H1 (cell line): ENCODE data around the gene DPYSL4. TPM values are rescaled to one million over a fixed set of nuclear protein-coding genes. Genes with fewer than 3 reads are reported as not detected.

Experiments used
- CTCF ChIA-PET: fragments of 300-600 bp; sonication (Branson Sonifier 250); formaldehyde crosslinking; loops from one replicate; lab custom pipeline; 2021; ENCODE audit not compliant: partially characterized antibody; lab: Charles Lee
- POLR2A ChIA-PET: fragments of 300-600 bp; sonication (Branson Sonifier 250); formaldehyde crosslinking; loops from one replicate; lab custom pipeline; 2021; ENCODE audit warnings: inconsistent platforms; ENCODE audit not compliant: partially characterized antibody; lab: Charles Lee
- DNase-seq, 2 experiments: peaks; one replicate each; pipeline versions ENCODE4 v3.0.0 to v3.0.0-alpha.2; 2010 to 2022; ENCODE audit warnings: low spot score in 2 of 2, low read depth in 1 of 2, mixed read lengths in 1 of 2
- FAIRE-seq: peaks from 2 replicates; lab custom pipeline; 2011; peaks lifted over from hg19 to GRCh38; lab: Jason Lieb, UNC
- H2AFZ ChIP-seq: 2 replicates; pipeline ENCODE4 v1.8.1; 2012; ENCODE audit warnings: low read length, inconsistent platforms
- H2AK5ac ChIP-seq: 2 replicates; pipeline ENCODE4 v1.6.1; 2013; ENCODE audit warnings: low read depth, low read length
- H2BK120ac ChIP-seq: replicated peaks from 2 replicates; pipeline ENCODE3; 2013; ENCODE audit warnings: low read depth, low read length, inconsistent platforms
- H2BK12ac ChIP-seq: 2 replicates; pipeline ENCODE4 v1.6.1; 2013; ENCODE audit warnings: low read depth, low read length
- H2BK15ac ChIP-seq: 2 replicates; pipeline ENCODE4 v1.6.1; 2013; ENCODE audit warnings: low read length
- H2BK20ac ChIP-seq: 2 replicates; pipeline ENCODE4 v1.6.1; 2013; ENCODE audit warnings: low read length
- H2BK5ac ChIP-seq: 2 replicates; pipeline ENCODE4 v1.6.1; 2013; ENCODE audit warnings: low read depth, low read length
- H3K14ac ChIP-seq: 2 replicates; pipeline ENCODE4 v1.6.1; 2013; ENCODE audit warnings: inconsistent platforms; ENCODE audit not compliant: insufficient read length
- H3K18ac ChIP-seq: 2 replicates; pipeline ENCODE4 v1.6.1; 2013; ENCODE audit warnings: low read length; ENCODE audit errors: extremely low read depth
- H3K23ac ChIP-seq: 2 replicates; pipeline ENCODE4 v1.6.1; 2013; ENCODE audit warnings: inconsistent platforms; ENCODE audit not compliant: insufficient read length
- H3K23me2 ChIP-seq: 2 replicates; pipeline ENCODE4 v1.6.1; 2013; ENCODE audit warnings: low read depth, low read length
- H3K27ac ChIP-seq: 2 replicates; pipeline ENCODE4 v1.6.1; 2011; ENCODE audit warnings: low read depth, low read length, inconsistent platforms
- H3K27me3 ChIP-seq, 4 experiments: replicated peaks in 1 of 4; 1 replicate in 1 of 4; 2 replicates in 3 of 4; pipeline versions ENCODE4 v1.6.1 to v1.8.1; 2011 to 2013; ENCODE audit warnings: low read length in 3 of 4, mild to moderate bottlenecking in 3 of 4, inconsistent platforms in 2 of 4, mixed read lengths in 2 of 4, moderate library complexity in 1 of 4; ENCODE audit not compliant: control insufficient read depth in 3 of 4, insufficient read depth in 3 of 4; ENCODE audit errors: extremely low read depth in 1 of 4
- H3K36me3 ChIP-seq, 4 experiments: 2 replicates each; pipeline versions ENCODE4 v1.6.1 to v1.8.1; 2011 to 2013; ENCODE audit warnings: mild to moderate bottlenecking in 4 of 4, low read length in 3 of 4, moderate library complexity in 2 of 4, control low read depth in 1 of 4, inconsistent platforms in 1 of 4; ENCODE audit not compliant: insufficient read depth in 4 of 4, control insufficient read depth in 2 of 4
- H3K4ac ChIP-seq: replicated peaks from 2 replicates; pipeline ENCODE3; 2013; ENCODE audit warnings: low read length, low read depth, mixed read lengths, inconsistent platforms; ENCODE audit not compliant: insufficient read length
- H3K4me1 ChIP-seq, 4 experiments: replicated peaks in 1 of 4; 1 replicate in 1 of 4; 2 replicates in 3 of 4; pipeline versions ENCODE4 v1.6.1 to v1.8.1; 2011 to 2013; ENCODE audit warnings: low read length in 3 of 4, inconsistent platforms in 2 of 4, mixed read lengths in 1 of 4; ENCODE audit not compliant: insufficient read depth in 4 of 4, control insufficient read depth in 3 of 4
- H3K4me2 ChIP-seq, 2 experiments: 2 replicates each; pipeline versions ENCODE4 v1.6.1 to v1.8.1; 2011 to 2013; ENCODE audit warnings: low read depth in 2 of 2, low read length in 2 of 2, control low read depth in 1 of 2, inconsistent platforms in 1 of 2, mild to moderate bottlenecking in 1 of 2; ENCODE audit not compliant: insufficient read depth in 1 of 2
- H3K4me3 ChIP-seq, 4 experiments: fragments of 200-600, 300-600 bp in 1 of 4; sonication (generic), shearing (Covaris generic), sonication (Bioruptor Twin) in 1 of 4; 2 replicates each; pipeline versions ENCODE4 v1.5.1 to v1.8.1; 2011 to 2016; ENCODE audit warnings: low read length in 4 of 4, low read depth in 3 of 4, control low read depth in 2 of 4, inconsistent platforms in 2 of 4, mild to moderate bottlenecking in 2 of 4, mixed read lengths in 1 of 4, moderate library complexity in 1 of 4; ENCODE audit not compliant: insufficient read depth in 2 of 4; ENCODE audit errors: extremely low read depth in 1 of 4
- H3K56ac ChIP-seq: replicated peaks from 2 replicates; pipeline ENCODE3; 2013; ENCODE audit warnings: low read depth, mild to moderate bottlenecking, mixed read lengths, low read length, inconsistent platforms; ENCODE audit not compliant: insufficient read length
- H3K79me1 ChIP-seq: 2 replicates; pipeline ENCODE4 v1.6.1; 2013; ENCODE audit warnings: low read depth, low read length, control low read depth
- H3K79me2 ChIP-seq, 2 experiments: 2 replicates each; pipeline versions ENCODE4 v1.6.1 to v1.8.1; 2012 to 2013; ENCODE audit warnings: low read length in 2 of 2, mild to moderate bottlenecking in 2 of 2, inconsistent platforms in 1 of 2; ENCODE audit not compliant: insufficient read depth in 2 of 2, control insufficient read depth in 1 of 2
- H3K9ac ChIP-seq, 4 experiments: replicated peaks in 1 of 4; 1 replicate in 1 of 4; 2 replicates in 3 of 4; pipeline versions ENCODE4 v1.6.1 to v1.8.1; 2011 to 2013; ENCODE audit warnings: low read depth in 3 of 4, low read length in 3 of 4, control low read depth in 2 of 4, mild to moderate bottlenecking in 2 of 4, moderate library complexity in 2 of 4, inconsistent platforms in 1 of 4; ENCODE audit errors: extremely low read depth in 1 of 4
- H3K9me3 ChIP-seq, 2 experiments: 2 replicates each; pipeline versions ENCODE4 v1.6.1 to v1.8.1; 2012 to 2013; ENCODE audit warnings: mild to moderate bottlenecking in 2 of 2, moderate library complexity in 2 of 2, control low read depth in 1 of 2, inconsistent platforms in 1 of 2, low read depth in 1 of 2, low read length in 1 of 2, mixed read lengths in 1 of 2; ENCODE audit not compliant: insufficient read depth in 2 of 2
- H4K20me1 ChIP-seq, 2 experiments: replicated peaks in 1 of 2; 2 replicates each; pipeline versions ENCODE3 to v1.8.1; 2011 to 2013; ENCODE audit warnings: inconsistent platforms in 2 of 2, low read length in 2 of 2, mild to moderate bottlenecking in 1 of 2; ENCODE audit not compliant: insufficient read depth in 2 of 2, control insufficient read depth in 1 of 2
- H4K5ac ChIP-seq: 2 replicates; pipeline ENCODE4 v1.6.1; 2013; ENCODE audit warnings: low read length, low read depth, mixed read lengths, inconsistent platforms; ENCODE audit not compliant: insufficient read length
- H4K8ac ChIP-seq: 2 replicates; pipeline ENCODE4 v1.8.0; 2013; ENCODE audit warnings: mild to moderate bottlenecking, moderate library complexity, low read length, inconsistent platforms; ENCODE audit not compliant: insufficient read depth; ENCODE audit errors: extremely low read depth
- H4K91ac ChIP-seq: replicated peaks from 2 replicates; pipeline ENCODE3; 2013; ENCODE audit warnings: low read length, mixed read lengths, inconsistent platforms; ENCODE audit not compliant: insufficient read length
- ATF2 ChIP-seq: IDR thresholded peaks from 2 replicates; pipeline ENCODE4 v1.6.1; 2012; ENCODE audit warnings: low read length, inconsistent platforms
- KDM1A ChIP-seq: fragments of 200-600, 300-600 bp; sonication (generic); IDR thresholded peaks from 2 replicates; pipeline ENCODE4 v1.7.1; 2016; ENCODE audit warnings: mild to moderate bottlenecking, low read length, borderline replicate concordance
- KDM4A ChIP-seq: IDR thresholded peaks from one replicate; pipeline ENCODE4 v1.7.1; 2012; ENCODE audit warnings: low read depth, mild to moderate bottlenecking, moderate library complexity, low read length, inconsistent platforms; ENCODE audit not compliant: severe bottlenecking
- KDM5A ChIP-seq: fragments of 200-600 bp; IDR thresholded peaks from 2 replicates; pipeline ENCODE4 v1.7.1; 2012; ENCODE audit warnings: mild to moderate bottlenecking, low read length, inconsistent platforms, mixed read lengths
- NRF1 ChIP-seq: IDR thresholded peaks from 2 replicates; pipeline ENCODE4 v1.6.1; 2011; ENCODE audit warnings: mild to moderate bottlenecking, low read depth, low read length, improper control_type of control experiment
- POLR2A ChIP-seq, 2 experiments: IDR thresholded peaks; 1 replicate in 1 of 2; 2 replicates in 1 of 2; pipeline ENCODE4 v1.6.1; 2011; ENCODE audit warnings: low read depth in 2 of 2, low read length in 2 of 2, mild to moderate bottlenecking in 2 of 2; ENCODE audit errors: control extremely low read depth in 1 of 2
- RAD21 ChIP-seq, 2 experiments: IDR thresholded peaks in 1 of 2; conservative IDR thresholded peaks in 1 of 2; 2 replicates each; pipeline ENCODE4 v1.6.1; 2011; ENCODE audit warnings: low read depth in 2 of 2, low read length in 2 of 2, improper control_type of control experiment in 1 of 2, inconsistent platforms in 1 of 2, mild to moderate bottlenecking in 1 of 2, moderate library complexity in 1 of 2
- TAF1 ChIP-seq: IDR thresholded peaks from 2 replicates; pipeline ENCODE4 v1.6.1; 2011; ENCODE audit warnings: mild to moderate bottlenecking, low read depth, low read length
- YY1 ChIP-seq: IDR thresholded peaks from 2 replicates; pipeline ENCODE4 v1.6.1; 2011; ENCODE audit warnings: low read depth, mild to moderate bottlenecking, low read length
- WGBS, 2 experiments: shearing (Covaris generic) in 1 of 2; methylation state at CpG; one replicate each; pipeline versions ENCODE4 v1.1.6 to v1.1.7; 2013 to 2015; ENCODE audit warnings: low lambda C conversion rate in 2 of 2, mixed read lengths in 2 of 2, inconsistent platforms in 1 of 2, low coverage in 1 of 2, missing lambda C conversion rate in 1 of 2; ENCODE audit not compliant: insufficient replicate concordance in 2 of 2, insufficient coverage in 1 of 2, insufficient read length in 1 of 2; ENCODE audit errors: extremely low coverage in 1 of 2, missing lambda C conversion rate in 1 of 2; 5-methylcytosine and 5-hydroxymethylcytosine counted together
- polyA plus RNA-seq, 7 experiments: library from polyadenylated mRNA; depleted of rRNA in 3 of 7; stranded (reverse) in 5 of 7; unstranded in 2 of 7; fragments of >200 nt in 5 of 7; fragments of 200-250 nt in 2 of 7; gene quantifications; 1 replicate in 5 of 7; 2 replicates in 1 of 7; 4 replicates in 1 of 7; pipeline versions ENCODE4 v1.2.1 to v1.2.3, GENCODE V29; 2011 to 2013; ENCODE audit warnings: missing spikeins in 2 of 7, mixed read lengths in 2 of 7
- total RNA-seq: library from RNA; stranded (reverse); fragmentation: NEBNext Ultra II Directional; extraction: Animal tissue kit (Norgen Biotek cat#: 25700); gene quantifications from 2 replicates; pipeline ENCODE4 v1.2.1, GENCODE V29; 2021

The DPYSL4 gene
- total and polyA plus RNA-seq, 2 of the 8 experiments (the other 6 are each of a cell fraction or from before 2014, with no cell fraction given): 12.9 to 15.2 TPM

GRCh38 chr10:132146941-132147915 is 39.5 kb upstream of the DPYSL4 start:
- peaks cover 9% of the 10 kb centered on the region; the same call in 1 of the 2 replicates for H3K23me2 ChIP-seq
- H2AK5ac ChIP-seq: no peak overlapping the region
- no peak overlapping the region for H3K18ac ChIP-seq
- H3K27ac ChIP-seq: no peak overlapping the region
- H3K23ac ChIP-seq: no peak overlapping the region
- peak overlapping the region; percentile 44; the same call in 1 of the 2 replicates for H2BK12ac ChIP-seq
- H4K91ac ChIP-seq: peak overlapping the region; percentile 10
- H2BK20ac ChIP-seq: no peak overlapping the region
- H3K56ac ChIP-seq: no peak overlapping the region
- H3K9ac ChIP-seq: no peak overlapping the region
- WGBS, 2 experiments: 85% methylated on average over 31 of the region's 31 CpGs; no CpG with 5 or more reads in 1 of the 2 experiments
- H3K36me3 ChIP-seq: no peaks in the 10 kb centered on the region
- H2BK120ac ChIP-seq: no peak overlapping the region
- ChIA-PET POLR2A (interaction anchor here (1.1 to 1.9 kb wide), 2 partner anchors 15 to 23 kb away, joined by 3 to 4 read pairs; no protein-coding TSS in a partner anchor), CTCF (interaction anchor here (0.8 to 6.6 kb wide), 5 partner anchors 16 to 294 kb away, joined by 3 to 59 read pairs (median 4); no protein-coding TSS in a partner anchor)
- no peak overlapping the region for H3K4ac ChIP-seq
- no peak overlapping the region for H2AFZ ChIP-seq
- H3K14ac ChIP-seq: no peak overlapping the region
- H4K8ac ChIP-seq: no peak overlapping the region; the same call in 1 of the 2 replicates
- no peaks in the 10 kb centered on the region; a peak in 1 of 4 replicates for H3K9me3 ChIP-seq
- H2BK5ac ChIP-seq: peak overlapping the region; percentile 26; the same call in 1 of the 2 replicates
- FAIRE-seq: no peak
- H3K79me1 ChIP-seq: no peaks in the 10 kb centered on the region; the same call in 1 of the 2 replicates
- peaks cover 0 to 3% of the 10 kb centered on the region in 2 experiments for H4K20me1 ChIP-seq
- H3K4me2 ChIP-seq: no peak overlapping the region
- H4K5ac ChIP-seq: no peak overlapping the region
- no peak for DNase-seq
- H3K79me2 ChIP-seq: no peaks in the 10 kb centered on the region
- H3K4me3 ChIP-seq: no peak overlapping the region
- H2BK15ac ChIP-seq: no peak overlapping the region
- H3K27me3 ChIP-seq: no peaks in the 10 kb centered on the region
- peaks cover 0 to 9% (median 2%) of the 10 kb centered on the region in 4 experiments; a peak in 2 of 7 replicates for H3K4me1 ChIP-seq
- TF ChIP-seq YY1: no peak
- no peak for TF ChIP-seq KDM5A
- TF ChIP-seq RAD21 (IDR thresholded peaks at IDR 0.05 in 1 of 2, conservative IDR thresholded peaks at IDR 0.05 in 1 of 2; ENCODE audit: low read depth in 2 of 2, low read length in 2 of 2): no peak
- TF ChIP-seq POLR2A (IDR thresholded peaks at IDR 0.05; ENCODE audit: control extremely low read depth in 1 of 2, low read depth in 2 of 2, low read length in 2 of 2): no peak
- no peak for TF ChIP-seq KDM1A
- TF ChIP-seq NRF1: no peak
- TF ChIP-seq KDM4A: no peak
- TF ChIP-seq ATF2: no peak
- no peak for TF ChIP-seq TAF1
